HG03460 (cell line): ENCODE measurements around the gene CPNE5.

Experiments used
- ATAC-seq: cut with Tn5 transposase; IDR thresholded peaks from one replicate; pipeline ENCODE4 v1.9.1; 2021; ENCODE audit not compliant: unreplicated experiment

CPNE5 gene

GRCh38 chr6:36766399-36766945, 72.8 kb downstream of the CPNE5 start:
- no peak for ATAC-seq

- ATAC-seq: peak; percentile 68
Measured at GRCh38 chr6:36765594-36766398, 73.4 kb downstream of the CPNE5 start.

- ATAC-seq: no peak
Measured at GRCh38 chr6:36765190-36765589, 74.1 kb downstream of the CPNE5 start.

- no peak for ATAC-seq
Measured at GRCh38 chr6:36762123-36762522, 77.1 kb downstream of the CPNE5 start.

GRCh38 chr6:36760685-36761435, 78.4 kb downstream of the CPNE5 start:
- no peak for ATAC-seq

GRCh38 chr6:36759148-36759759, 80.0 kb downstream of the CPNE5 start:
- no peak for ATAC-seq

- no peak for ATAC-seq
Measured at GRCh38 chr6:36758516-36759147, 80.6 kb downstream of the CPNE5 start.

GRCh38 chr6:36757943-36758508, 81.2 kb downstream of the CPNE5 start:
- no peak for ATAC-seq

GRCh38 chr6:36757206-36757605, 82.0 kb downstream of the CPNE5 start:
- no peak for ATAC-seq

GRCh38 chr6:36756786-36757185, 82.5 kb downstream of the CPNE5 start:
- ATAC-seq: no peak

- peak; percentile 45 for ATAC-seq
Measured at GRCh38 chr6:36755435-36756348, 83.6 kb downstream of the CPNE5 start.

- no peak for ATAC-seq
Measured at GRCh38 chr6:36754582-36755434, 84.4 kb downstream of the CPNE5 start.

- no peak for ATAC-seq
Measured at GRCh38 chr6:36753671-36754405, 85.4 kb downstream of the CPNE5 start.

GRCh38 chr6:36752886-36753506, 86.2 kb downstream of the CPNE5 start:
- ATAC-seq: no peak

- ATAC-seq: no peak
Measured at GRCh38 chr6:36752187-36752885, 86.9 kb downstream of the CPNE5 start.

- no peak for ATAC-seq
Measured at GRCh38 chr6:36751833-36752186, 87.4 kb downstream of the CPNE5 start.

GRCh38 chr6:36751091-36751490, 88.2 kb downstream of the CPNE5 start:
- ATAC-seq: no peak
